LNCAP (cell line): ENCODE measurements around the gene SGTA.

Source experiments
- CTCF ChIP-seq: fragments of 450-650 bp; IDR thresholded peaks from 2 replicates; pipeline ENCODE4 v1.5.1; 2017; ENCODE audit warnings: mild to moderate bottlenecking

The SGTA gene

GRCh38 chr19:2793126-2793525 is 10.1 kb upstream of the SGTA start:
- no peak for TF ChIP-seq CTCF

GRCh38 chr19:2791876-2792275 is 8.8 kb upstream of the SGTA start:
- TF ChIP-seq CTCF, result no peak

- no peak for TF ChIP-seq CTCF
These were observed 8.4 kb upstream of the SGTA start for GRCh38 chr19:2791440-2791839.

GRCh38 chr19:2790557-2791271 is 7.6 kb upstream of the SGTA start:
- no peak for TF ChIP-seq CTCF

GRCh38 chr19:2790194-2790556 is 7.1 kb upstream of the SGTA start:
- no peak for TF ChIP-seq CTCF

- no peak for TF ChIP-seq CTCF
These were observed 5.2 kb upstream of the SGTA start for GRCh38 chr19:2788237-2788636.

- no peak for TF ChIP-seq CTCF
These were observed 4.0 kb upstream of the SGTA start for GRCh38 chr19:2787115-2787514.
